Liver (tissue), 9 donors: ENCODE results near the gene CACNA1E. TPM values are rescaled to one million over a fixed set of nuclear protein-coding genes. Genes with fewer than 3 reads are reported as not detected.

Source experiments
- DNase-seq: peaks from one replicate; pipeline ENCODE4 v3.0.0-alpha.2; 2017; ENCODE audit warnings: low spot score
- H3K27ac ChIP-seq, 2 donors: one replicate each; pipeline ENCODE4 v1.7.0; 2013; ENCODE audit warnings: inconsistent platforms in 2 of 2, low read length in 2 of 2, control low read depth in 1 of 2, low read depth in 1 of 2, mild to moderate bottlenecking in 1 of 2
- H3K27me3 ChIP-seq, 4 donors: one replicate each; pipeline versions ENCODE4 v1.6.1 to v1.7.0; 2013; ENCODE audit warnings: low read length in 3 of 4, inconsistent platforms in 1 of 4, mild to moderate bottlenecking in 1 of 4, moderate library complexity in 1 of 4; ENCODE audit not compliant: control insufficient read depth in 4 of 4, insufficient read depth in 4 of 4
- H3K36me3 ChIP-seq, 4 donors: one replicate each; pipeline versions ENCODE4 v1.6.1 to v1.7.0; 2013; ENCODE audit warnings: low read length in 3 of 4, mild to moderate bottlenecking in 3 of 4, low read depth in 1 of 4, moderate library complexity in 1 of 4; ENCODE audit not compliant: control insufficient read depth in 4 of 4, insufficient read depth in 3 of 4
- H3K4me1 ChIP-seq, 4 donors: one replicate each; pipeline versions ENCODE4 v1.6.1 to v1.7.0; 2013; ENCODE audit warnings: low read length in 3 of 4, mild to moderate bottlenecking in 3 of 4, moderate library complexity in 1 of 4; ENCODE audit not compliant: control insufficient read depth in 4 of 4, insufficient read depth in 4 of 4
- H3K4me3 ChIP-seq, 3 donors: one replicate each; pipeline versions ENCODE4 v1.6.1 to v1.7.0; 2013; ENCODE audit warnings: low read length in 3 of 3, control low read depth in 1 of 3, low read depth in 1 of 3, mild to moderate bottlenecking in 1 of 3
- H3K9ac ChIP-seq, 2 donors: one replicate each; pipeline ENCODE4 v1.7.0; 2013; ENCODE audit warnings: low read length in 2 of 2, mild to moderate bottlenecking in 2 of 2, moderate library complexity in 2 of 2, control low read depth in 1 of 2, low read depth in 1 of 2
- H3K9me3 ChIP-seq, 4 donors: one replicate each; pipeline versions ENCODE4 v1.6.1 to v1.7.0; 2013; ENCODE audit warnings: low read length in 3 of 4; ENCODE audit not compliant: control insufficient read depth in 4 of 4
- ATF3 ChIP-seq: IDR thresholded peaks from 2 replicates; pipeline ENCODE4 v1.6.1; 2016; ENCODE audit warnings: antibody characterized with exemption
- CTCF ChIP-seq: fragments of 150-350 bp; IDR thresholded peaks from 2 replicates; pipeline ENCODE4 v1.5.1; 2017; ENCODE audit warnings: improper control_type of control experiment, low read depth, low read length; ENCODE audit not compliant: missing input control
- EGR1 ChIP-seq, 2 donors: IDR thresholded peaks; 2 replicates each; pipeline ENCODE4 v1.6.1; 2016 to 2018; ENCODE audit warnings: antibody characterized with exemption in 2 of 2, low read depth in 2 of 2
- FOXA1 ChIP-seq: IDR thresholded peaks from 2 replicates; pipeline ENCODE4 v1.6.1; 2016; ENCODE audit warnings: antibody characterized with exemption
- FOXA2 ChIP-seq: IDR thresholded peaks from 2 replicates; pipeline ENCODE4 v1.6.1; 2016; ENCODE audit warnings: antibody characterized with exemption
- GABPA ChIP-seq, 2 donors: IDR thresholded peaks in 1 of 2; conservative IDR thresholded peaks in 1 of 2; 2 replicates each; pipeline ENCODE4 v1.6.1; 2016; ENCODE audit warnings: antibody characterized with exemption in 2 of 2, mild to moderate bottlenecking in 1 of 2, moderate library complexity in 1 of 2
- HNF4A ChIP-seq, 2 donors: conservative IDR thresholded peaks; 2 replicates each; pipeline ENCODE4 v1.6.1; 2016; ENCODE audit warnings: antibody characterized with exemption in 2 of 2, mild to moderate bottlenecking in 2 of 2
- HNF4G ChIP-seq: IDR thresholded peaks from 2 replicates; pipeline ENCODE4 v1.6.1; 2016; ENCODE audit warnings: antibody characterized with exemption
- JUND ChIP-seq, 2 donors: IDR thresholded peaks; 2 replicates each; pipeline ENCODE4 v1.6.1; 2016; ENCODE audit warnings: antibody characterized with exemption in 2 of 2
- MAX ChIP-seq: IDR thresholded peaks from 2 replicates; pipeline ENCODE4 v1.6.1; 2016; ENCODE audit warnings: antibody characterized with exemption
- NR2F2 ChIP-seq: IDR thresholded peaks from 2 replicates; pipeline ENCODE4 v1.6.1; 2016; ENCODE audit warnings: antibody characterized with exemption
- REST ChIP-seq: IDR thresholded peaks from 2 replicates; pipeline ENCODE4 v1.6.1; 2016; ENCODE audit warnings: antibody characterized with exemption, mild to moderate bottlenecking
- SP1 ChIP-seq: IDR thresholded peaks from 2 replicates; pipeline ENCODE4 v1.6.1; 2018; ENCODE audit warnings: antibody characterized with exemption, mild to moderate bottlenecking
- TAF1 ChIP-seq: conservative IDR thresholded peaks from 2 replicates; pipeline ENCODE4 v1.6.1; 2016; ENCODE audit warnings: antibody characterized with exemption, mild to moderate bottlenecking
- YY1 ChIP-seq: IDR thresholded peaks from 2 replicates; pipeline ENCODE4 v1.6.1; 2016; ENCODE audit warnings: antibody characterized with exemption, mild to moderate bottlenecking
- ZBTB33 ChIP-seq: IDR thresholded peaks from 2 replicates; pipeline ENCODE4 v1.6.1; 2016; ENCODE audit warnings: antibody characterized with exemption
- WGBS: extraction: QIAGEN DNeasy Blood & Tissue Kit; methylation state at CpG from one replicate; pipeline ENCODE4 v1.1.7; 2013; 5-methylcytosine and 5-hydroxymethylcytosine counted together
- polyA plus RNA-seq, 2 donors: library from polyadenylated mRNA; stranded (reverse) in 1 of 2; unstranded in 1 of 2; fragments of 200-250 nt in 1 of 2; fragments of >200 nt in 1 of 2; fragmentation: Nextera tagmentation in 1 of 2; extraction: Ambion mirVana in 1 of 2; gene quantifications; one replicate each; pipeline versions ENCODE4 v1.2.1 to v1.2.3, GENCODE V29; 2013 to 2015
- total RNA-seq, 2 donors: library from RNA; depleted of rRNA; stranded (reverse); fragments of >200 nt; gene quantifications; one replicate each; pipeline ENCODE4 v1.2.3, GENCODE V29; 2014
- donor health status: healthy.
- donor health status: healthy.
- donor health status: healthy.
- donor health status: healthy.
- donor health status: healthy.

CACNA1E gene
- total and polyA plus RNA-seq, 4 donors = under 0.01 to 0.08 (median 0.01) TPM; not detected in 1

GRCh38 chr1:181482521-181483284, 614 bp upstream of the CACNA1E start:
- Histone ChIP-seq H3K9me3 (no peaks in the 10 kb centered on the region), H3K27me3 (peaks cover 0 to 29% (median 20%) of the 10 kb centered on the region in 4 donors), H3K9ac (no peak overlapping the region), H3K4me1 (peaks cover 0 to 19% (median 4%) of the 10 kb centered on the region in 4 donors), H3K36me3 (no peaks in the 10 kb centered on the region), H3K4me3 (peak overlapping the region in 1 of 3 donors; percentile 25), H3K27ac (no peak overlapping the region)
- TF ChIP-seq JUND (IDR thresholded peaks at IDR 0.05) = no peak
- no peak for TF ChIP-seq YY1
- no peak for TF ChIP-seq CTCF
- no peak for TF ChIP-seq EGR1 (IDR thresholded peaks at IDR 0.05; ENCODE audit: low read depth in 2 of 2)
- no peak for TF ChIP-seq HNF4G
- TF ChIP-seq ATF3 = no peak
- no peak for TF ChIP-seq FOXA2
- no peak for TF ChIP-seq REST
- TF ChIP-seq GABPA (IDR thresholded peaks at IDR 0.05 in 1 of 2, conservative IDR thresholded peaks at IDR 0.05 in 1 of 2) = no peak
- no peak for TF ChIP-seq TAF1
- TF ChIP-seq FOXA1 = no peak
- TF ChIP-seq ZBTB33 = no peak
- TF ChIP-seq NR2F2 = no peak
- no peak for TF ChIP-seq MAX
- no peak for TF ChIP-seq SP1
- no peak for TF ChIP-seq HNF4A (conservative IDR thresholded peaks at IDR 0.05)
- 4% methylated on average over 62 of the region's 62 CpGs for WGBS
- DNase-seq = no peak
